ENCODE results near the gene SYK. TPM values are rescaled to one million over a fixed set of nuclear protein-coding genes. Genes with fewer than 3 reads are reported as not detected.

Gene SYK
- total RNA-seq, 3 donors from 2014 or later: 0.48 to 3.8 (median 0.63) TPM

DNA sequence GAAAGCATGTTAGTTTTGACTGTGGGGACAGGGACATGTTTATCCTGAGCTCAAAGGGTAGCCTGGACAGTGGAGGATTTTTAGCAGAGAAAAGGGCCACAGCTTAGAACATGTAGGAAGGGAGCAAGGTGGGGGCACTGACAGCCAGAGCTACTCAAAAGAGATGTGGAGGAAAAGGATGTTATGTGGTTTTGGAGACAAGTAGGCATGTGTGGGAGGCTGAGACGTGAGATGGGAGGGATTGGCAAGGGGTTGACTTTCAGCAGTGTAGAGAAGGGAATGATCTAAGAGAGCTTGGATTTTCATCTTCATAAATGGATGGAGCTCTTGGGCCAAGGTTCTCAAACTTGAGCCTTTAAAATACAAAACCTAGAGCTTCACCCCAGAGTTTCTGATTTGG, 24.0 kb downstream of the SYK start:
- peaks cover 5% of the 10 kb centered on the region for H3K4me1 Mint-ChIP-seq (ENCODE audit: low read depth)
- no peaks in the 10 kb centered on the region for H3K36me3 Mint-ChIP-seq (ENCODE audit: insufficient read depth)
- no peak for DNase-seq
- H3K4me3 Mint-ChIP-seq: no peak overlapping the region
- peaks cover 23% of the 10 kb centered on the region for H3K27me3 Mint-ChIP-seq (ENCODE audit: low read depth)
- no peak for ATAC-seq
- H3K9me3 Mint-ChIP-seq: no peaks in the 10 kb centered on the region

DNA sequence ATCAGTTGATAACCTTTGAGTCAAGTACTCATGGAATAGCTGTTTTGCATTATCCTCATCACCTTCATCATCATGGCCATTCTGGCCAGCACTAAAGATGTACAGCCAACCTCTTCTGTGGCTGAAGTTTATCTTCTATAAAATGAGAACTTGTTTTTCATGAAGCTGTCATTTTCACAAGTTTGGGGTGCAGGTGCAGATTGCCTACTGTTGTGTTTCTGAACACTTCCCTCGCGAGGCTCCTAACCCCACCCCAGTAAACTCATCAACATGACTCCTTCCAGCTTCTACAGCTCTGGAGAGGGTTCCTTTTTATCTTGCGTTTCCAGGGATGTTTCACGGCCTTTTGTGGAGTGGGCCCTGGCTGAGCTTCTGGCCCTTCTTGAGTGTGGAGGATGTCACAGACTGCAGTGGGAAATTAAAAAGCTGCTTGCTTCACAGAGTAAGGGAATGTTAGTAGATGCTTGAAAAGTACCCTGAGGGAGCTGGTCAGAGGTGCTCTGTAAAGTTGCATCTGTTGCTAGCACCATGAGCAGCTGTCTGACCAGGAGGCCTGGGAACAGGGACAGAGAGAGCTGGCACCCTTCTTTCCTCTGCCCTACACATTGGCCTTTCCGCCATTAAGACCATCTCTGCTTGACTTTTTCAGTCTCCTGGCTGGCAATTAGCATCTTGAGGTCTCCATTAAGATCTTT, 24.9 kb downstream of the SYK start:
- peaks cover 27% of the 10 kb centered on the region for H3K27me3 Mint-ChIP-seq (ENCODE audit: low read depth)
- H3K4me3 Mint-ChIP-seq: no peak overlapping the region
- peaks cover 5% of the 10 kb centered on the region for H3K4me1 Mint-ChIP-seq (ENCODE audit: low read depth)
- ATAC-seq (no peak), DNase-seq (no peak)
- no peaks in the 10 kb centered on the region for H3K36me3 Mint-ChIP-seq (ENCODE audit: insufficient read depth)
- H3K9me3 Mint-ChIP-seq: no peaks in the 10 kb centered on the region

DNA sequence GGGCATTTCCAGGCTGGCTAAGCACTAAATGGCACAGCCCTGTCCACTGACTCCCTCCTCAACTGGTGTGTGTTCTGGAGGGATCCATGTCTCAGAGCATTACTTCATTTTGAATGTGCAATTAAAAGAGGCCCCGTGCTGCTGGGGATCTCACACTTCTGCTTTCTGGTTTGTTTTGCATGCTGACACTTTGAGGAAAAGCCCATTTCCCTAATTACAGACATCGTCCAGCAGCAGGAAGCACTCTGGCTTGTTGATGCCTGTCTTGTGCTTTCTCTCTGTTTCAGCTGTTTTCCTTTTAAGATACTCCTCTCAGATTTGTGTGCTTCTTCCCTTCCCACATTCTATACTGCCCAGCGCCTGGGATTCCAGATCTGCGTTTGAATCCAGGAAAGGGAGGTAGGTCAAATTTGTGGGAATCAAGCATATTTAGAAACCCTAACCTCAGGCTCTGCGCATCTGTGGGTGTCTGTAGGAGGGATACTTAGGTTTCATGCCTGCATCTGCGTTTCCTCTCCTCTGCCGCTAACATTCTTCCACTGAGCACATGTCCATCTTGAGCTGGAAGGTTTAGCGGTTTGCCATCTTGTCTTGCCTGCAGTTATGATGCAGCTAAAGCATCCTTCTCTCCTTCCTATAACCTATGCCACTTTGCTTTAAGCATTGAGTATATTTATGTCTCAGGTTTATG, 25.7 kb downstream of the SYK start:
- no peak for DNase-seq
- Mint-ChIP-seq H3K9me3 (no peaks in the 10 kb centered on the region), H3K36me3 (ENCODE audit: insufficient read depth) (no peaks in the 10 kb centered on the region), H3K4me1 (ENCODE audit: low read depth) (peaks cover 5% of the 10 kb centered on the region), H3K27me3 (ENCODE audit: low read depth) (peaks cover 24% of the 10 kb centered on the region), H3K4me3 (no peak overlapping the region)
- ATAC-seq: no peak

DNA sequence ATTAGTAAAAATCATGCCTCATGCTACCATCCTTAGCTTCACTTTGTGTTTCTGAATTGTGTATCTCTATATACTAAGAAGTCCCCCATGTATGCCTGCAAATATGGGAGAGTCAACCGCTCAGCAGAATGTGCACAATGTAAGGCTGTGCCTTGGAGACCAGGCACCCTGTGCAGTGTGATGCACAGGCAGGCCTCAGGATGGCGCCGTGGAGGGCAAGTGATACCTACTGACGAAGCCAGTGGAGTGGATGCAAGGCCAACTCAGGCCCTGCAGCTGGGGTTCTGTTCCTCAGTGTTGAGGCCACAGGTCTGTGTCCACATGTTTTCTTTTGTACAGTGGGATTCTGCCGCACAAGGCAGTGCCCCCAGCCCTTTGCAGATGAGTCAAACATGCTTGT, 28.4 kb downstream of the SYK start:
- no peak for DNase-seq
- Mint-ChIP-seq H3K27me3 (ENCODE audit: low read depth) (peaks cover 20% of the 10 kb centered on the region), H3K4me1 (ENCODE audit: low read depth) (peaks cover 5% of the 10 kb centered on the region), H3K36me3 (ENCODE audit: insufficient read depth) (no peaks in the 10 kb centered on the region), H3K9me3 (no peaks in the 10 kb centered on the region), H3K4me3 (no peak overlapping the region)
- ATAC-seq: no peak

DNA sequence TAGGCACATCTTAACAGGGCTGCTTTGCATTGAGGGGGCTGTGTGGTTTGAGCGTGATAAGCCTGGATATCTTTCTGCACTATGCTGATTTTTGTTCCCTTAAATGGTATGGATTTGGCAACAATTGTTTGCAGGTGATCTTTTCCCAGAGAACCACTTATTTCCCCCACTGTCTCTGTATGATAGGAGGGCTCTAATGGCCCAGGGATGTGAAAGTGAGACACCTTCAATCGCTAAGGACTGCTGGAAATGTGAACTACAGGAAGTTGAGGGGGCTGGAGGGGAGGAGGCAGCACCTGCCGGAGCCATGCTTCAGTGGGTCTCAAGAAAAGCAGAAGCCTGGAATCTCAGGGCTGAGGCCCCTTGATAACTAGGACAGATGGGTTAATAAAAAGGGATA, 29.4 kb downstream of the SYK start:
- H3K9me3 Mint-ChIP-seq: no peaks in the 10 kb centered on the region
- no peak overlapping the region for H3K4me3 Mint-ChIP-seq
- DNase-seq (no peak), ATAC-seq (no peak)
- H3K4me1 Mint-ChIP-seq (ENCODE audit: low read depth): peaks cover 5% of the 10 kb centered on the region
- H3K36me3 Mint-ChIP-seq (ENCODE audit: insufficient read depth): no peaks in the 10 kb centered on the region
- peaks cover 18% of the 10 kb centered on the region for H3K27me3 Mint-ChIP-seq (ENCODE audit: low read depth)

DNA sequence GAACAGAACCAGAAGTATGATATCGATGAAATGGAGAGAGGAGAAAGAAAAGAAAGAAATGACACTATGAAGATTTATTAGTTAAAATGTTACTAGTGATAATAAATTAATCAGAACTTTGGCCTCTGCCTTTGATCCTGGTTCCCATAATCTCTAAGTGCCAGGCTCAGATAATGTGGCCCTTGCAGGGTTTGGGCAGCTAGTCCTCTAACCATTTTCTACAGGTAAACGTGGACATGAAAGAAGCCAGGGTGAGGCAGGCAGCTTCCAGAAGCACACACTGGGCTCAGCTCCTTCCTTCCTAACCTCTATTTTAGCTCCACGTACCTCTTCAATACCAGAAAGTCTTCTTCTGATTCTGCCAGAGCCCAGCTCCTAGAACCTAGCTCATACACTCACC, 30.6 kb downstream of the SYK start:
- H3K4me3 Mint-ChIP-seq: no peak overlapping the region
- no peaks in the 10 kb centered on the region for H3K9me3 Mint-ChIP-seq
- DNase-seq: no peak
- no peak for ATAC-seq
- peaks cover 3% of the 10 kb centered on the region for H3K4me1 Mint-ChIP-seq (ENCODE audit: low read depth)
- H3K27me3 Mint-ChIP-seq (ENCODE audit: low read depth): peaks cover 16% of the 10 kb centered on the region
- H3K36me3 Mint-ChIP-seq (ENCODE audit: insufficient read depth): no peaks in the 10 kb centered on the region

DNA sequence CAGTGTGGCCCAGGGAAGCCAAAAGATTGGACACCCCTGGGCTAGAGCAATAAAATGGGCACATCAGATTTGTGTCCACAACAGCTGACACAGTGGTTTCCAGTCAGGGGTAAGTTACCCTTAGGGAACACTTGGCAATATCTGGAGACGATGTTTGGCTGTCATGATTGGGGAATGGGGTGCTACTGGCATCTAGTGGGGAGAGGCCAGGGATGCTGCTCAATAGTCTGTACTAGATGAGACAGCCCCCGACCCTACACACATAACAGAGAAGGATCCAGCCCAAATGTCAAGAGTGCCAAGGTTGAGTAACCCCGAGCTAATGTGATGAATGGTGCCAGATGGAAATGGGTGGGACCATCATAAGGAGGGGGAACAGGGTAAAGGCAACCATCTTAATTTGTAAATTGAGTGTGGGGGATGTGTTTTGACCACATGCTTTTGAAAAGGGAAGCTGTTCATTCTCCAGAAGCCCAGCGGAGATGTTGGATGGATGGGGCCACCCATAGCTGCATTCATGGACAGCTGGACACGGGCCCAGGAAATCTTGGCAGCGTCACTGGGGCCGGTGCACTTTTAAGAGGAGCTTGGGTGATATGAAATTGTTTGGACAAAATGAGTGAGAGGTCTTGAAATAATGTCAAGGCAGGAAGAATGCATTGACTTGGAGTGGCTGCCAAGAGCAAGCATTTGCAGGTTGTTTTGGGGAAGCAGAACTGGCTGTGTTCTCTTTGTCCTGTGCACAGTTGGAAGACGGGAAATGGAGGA, 33.4 kb downstream of the SYK start:
- H3K9me3 Mint-ChIP-seq: no peaks in the 10 kb centered on the region
- no peak overlapping the region for H3K4me3 Mint-ChIP-seq
- no peak for DNase-seq
- peaks cover 5% of the 10 kb centered on the region for H3K4me1 Mint-ChIP-seq (ENCODE audit: low read depth)
- no peaks in the 10 kb centered on the region for H3K36me3 Mint-ChIP-seq (ENCODE audit: insufficient read depth)
- no peak for ATAC-seq
- H3K27me3 Mint-ChIP-seq (ENCODE audit: low read depth): peaks cover 11% of the 10 kb centered on the region

DNA sequence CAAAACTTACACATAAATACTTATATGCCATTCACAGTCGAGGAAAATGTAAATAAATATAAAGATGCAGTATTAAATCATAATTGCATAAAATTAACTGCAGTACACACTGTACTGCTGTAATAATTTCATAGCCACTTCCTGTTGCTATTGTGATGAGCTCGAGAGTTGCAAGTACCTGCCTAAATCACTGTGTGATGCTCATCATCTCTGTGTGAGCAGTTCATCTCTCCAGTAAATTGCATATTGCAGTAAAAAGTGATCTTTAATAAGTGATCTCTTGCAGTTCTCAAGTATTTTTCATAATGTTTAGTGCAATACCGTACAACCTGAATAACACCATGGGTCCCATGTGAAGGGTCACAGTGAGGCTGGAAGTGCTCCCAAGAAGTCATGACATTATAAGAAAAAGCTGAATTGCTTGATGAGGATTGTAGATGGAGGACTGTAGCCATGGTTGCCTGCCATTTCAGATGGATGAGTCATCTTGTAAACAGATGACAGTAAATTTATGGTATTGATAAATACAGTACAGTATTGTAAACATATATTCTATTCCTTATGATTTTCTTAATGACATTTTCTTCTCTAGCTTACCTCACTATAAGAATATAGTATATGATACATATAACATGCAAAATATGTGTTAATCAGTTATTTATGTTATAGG, 34.9 kb downstream of the SYK start:
- peaks cover 2% of the 10 kb centered on the region for H3K4me1 Mint-ChIP-seq (ENCODE audit: low read depth)
- no peak overlapping the region for H3K4me3 Mint-ChIP-seq
- H3K9me3 Mint-ChIP-seq: no peaks in the 10 kb centered on the region

DNA sequence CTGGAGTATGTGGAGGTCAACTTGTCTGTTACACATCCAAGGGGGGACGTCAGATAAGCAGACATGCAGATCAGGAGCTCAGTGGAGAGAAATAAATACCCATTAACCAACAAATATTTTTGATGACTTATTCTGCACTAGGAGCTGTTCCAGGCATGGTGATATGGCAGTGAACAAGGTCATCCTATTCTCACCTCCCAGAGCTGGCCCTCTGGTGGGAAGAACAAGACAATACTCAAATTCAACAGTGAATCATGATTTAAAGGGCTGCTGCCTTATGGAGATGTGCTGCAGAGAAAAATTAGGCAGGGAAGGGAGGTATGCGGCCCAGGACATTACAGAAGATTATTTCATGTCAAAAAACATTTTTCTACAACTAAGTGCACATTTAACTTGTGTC, 36.5 kb downstream of the SYK start:
- H3K36me3 Mint-ChIP-seq (ENCODE audit: insufficient read depth): no peaks in the 10 kb centered on the region
- ATAC-seq: no peak
- H3K27me3 Mint-ChIP-seq (ENCODE audit: low read depth): peaks cover 4% of the 10 kb centered on the region
- DNase-seq: no peak
- H3K9me3 Mint-ChIP-seq: no peaks in the 10 kb centered on the region
- no peak overlapping the region for H3K4me3 Mint-ChIP-seq
- peaks cover 2% of the 10 kb centered on the region for H3K4me1 Mint-ChIP-seq (ENCODE audit: low read depth)

More for the DNA sequence above, 34.9 kb downstream of the SYK start:
- ATAC-seq (no peak), DNase-seq (no peak)
- H3K36me3 Mint-ChIP-seq (ENCODE audit: insufficient read depth): no peaks in the 10 kb centered on the region
- peaks cover 4% of the 10 kb centered on the region for H3K27me3 Mint-ChIP-seq (ENCODE audit: low read depth)

DNA sequence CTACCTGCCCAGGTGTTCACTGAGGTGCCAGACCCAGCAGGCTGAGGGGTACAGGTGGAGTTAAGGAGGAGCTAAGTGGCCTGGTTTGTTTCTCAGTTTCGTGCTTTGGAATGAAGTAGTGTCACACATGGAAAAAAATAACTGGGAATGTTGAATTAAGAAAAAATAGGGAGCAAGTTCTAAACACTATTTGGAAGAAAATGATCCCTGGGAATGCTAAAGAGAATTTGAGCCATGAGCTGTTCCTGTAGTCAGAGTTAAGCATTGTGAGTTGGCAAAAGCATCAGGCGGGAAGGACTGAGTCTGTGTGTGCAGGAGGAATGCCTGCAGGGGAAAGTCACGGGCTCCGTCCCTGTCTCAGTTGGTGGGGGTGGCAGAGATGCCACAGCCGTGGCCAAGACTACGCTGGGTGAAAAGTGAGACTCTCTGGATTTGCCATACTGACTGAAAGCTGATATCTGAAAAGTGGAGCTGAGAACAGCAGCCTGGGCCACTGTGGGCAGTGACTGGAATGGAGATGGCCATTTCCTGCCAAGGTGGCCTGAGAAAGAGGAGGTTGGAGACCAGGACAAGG, 37.0 kb downstream of the SYK start:
- Mint-ChIP-seq H3K27me3 (ENCODE audit: low read depth) (peaks cover 4% of the 10 kb centered on the region), H3K4me1 (ENCODE audit: low read depth) (peaks cover 2% of the 10 kb centered on the region), H3K9me3 (no peaks in the 10 kb centered on the region), H3K4me3 (no peak overlapping the region), H3K36me3 (ENCODE audit: insufficient read depth) (no peaks in the 10 kb centered on the region)
- DNase-seq (no peak), ATAC-seq (no peak)

DNA sequence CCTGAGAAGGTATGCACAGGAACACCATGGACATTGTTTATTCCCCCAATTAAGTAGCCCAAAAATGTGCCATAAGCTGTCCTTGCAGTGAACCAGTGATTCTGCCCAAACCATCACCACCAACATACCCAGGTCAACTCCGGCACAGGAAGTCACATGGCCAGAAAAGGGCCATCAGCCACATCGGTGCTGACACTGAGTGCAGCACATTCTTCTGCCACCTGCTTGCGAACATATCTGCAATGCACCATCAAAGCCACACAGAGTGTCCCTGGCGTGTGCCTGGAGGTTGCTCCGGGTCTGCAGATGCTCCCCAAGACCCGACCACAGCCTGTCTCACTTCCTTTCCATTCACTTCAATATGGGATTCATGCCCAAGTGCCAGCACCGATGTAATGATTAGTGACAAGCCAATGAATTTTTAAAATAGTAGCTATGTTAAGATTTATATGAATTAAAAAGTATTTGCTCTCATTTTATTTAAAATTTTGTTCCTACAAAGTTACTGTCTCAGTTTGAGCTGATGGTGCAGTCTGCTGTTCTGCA, 37.6 kb downstream of the SYK start:
- no peak for ATAC-seq
- H3K27me3 Mint-ChIP-seq (ENCODE audit: low read depth): peaks cover 4% of the 10 kb centered on the region
- H3K36me3 Mint-ChIP-seq (ENCODE audit: insufficient read depth): no peaks in the 10 kb centered on the region

DNA sequence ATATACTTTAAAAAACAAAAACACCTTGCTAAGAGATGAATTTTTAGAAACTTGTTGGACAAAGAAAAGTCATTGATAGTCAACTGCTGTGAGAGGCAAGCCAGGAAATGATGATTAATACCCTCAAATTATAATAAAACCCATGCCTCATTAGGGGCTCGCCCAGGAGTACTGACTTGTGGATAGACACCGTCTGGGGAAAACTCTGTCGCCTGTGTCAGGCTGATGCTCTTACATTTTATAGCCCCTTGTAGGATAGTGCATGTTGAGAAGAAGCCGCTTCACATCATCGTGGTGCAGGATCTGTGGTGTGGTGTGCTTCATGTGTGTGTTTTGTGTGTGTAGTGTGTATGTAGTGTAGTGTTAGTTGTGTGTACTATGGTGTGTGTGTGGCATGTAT, 39.1 kb downstream of the SYK start:
- Mint-ChIP-seq H3K27me3 (ENCODE audit: low read depth) (peaks cover 4% of the 10 kb centered on the region), H3K4me3 (no peak overlapping the region), H3K36me3 (ENCODE audit: insufficient read depth) (no peaks in the 10 kb centered on the region), H3K9me3 (no peaks in the 10 kb centered on the region), H3K4me1 (ENCODE audit: low read depth) (peaks cover 2% of the 10 kb centered on the region)
- ATAC-seq (no peak), DNase-seq (no peak)

More for the DNA sequence above, 37.6 kb downstream of the SYK start:
- no peak overlapping the region for H3K4me3 Mint-ChIP-seq
- no peak for DNase-seq
- H3K9me3 Mint-ChIP-seq: no peaks in the 10 kb centered on the region
- peaks cover 2% of the 10 kb centered on the region for H3K4me1 Mint-ChIP-seq (ENCODE audit: low read depth)

DNA sequence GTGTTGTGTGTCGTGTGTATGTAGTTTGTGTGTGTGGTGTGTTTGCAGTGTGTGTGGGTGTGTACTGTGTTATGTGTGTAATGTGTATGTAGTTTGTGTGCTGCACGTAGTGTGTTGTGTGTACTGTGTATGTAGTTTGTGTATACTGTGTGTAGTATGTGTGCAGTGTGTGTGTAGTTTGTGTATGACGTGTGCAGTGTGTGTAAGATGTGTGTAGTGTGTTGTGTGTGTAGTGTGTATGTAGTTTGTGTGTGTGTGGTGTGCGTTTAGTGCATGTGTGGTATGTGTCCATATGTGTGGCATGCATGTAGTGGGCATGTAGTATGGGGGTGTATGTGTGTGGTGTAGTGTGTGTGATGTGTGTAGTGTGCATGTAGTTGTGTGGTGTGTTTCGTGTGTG, 39.6 kb downstream of the SYK start:
- Mint-ChIP-seq H3K27me3 (ENCODE audit: low read depth) (peaks cover 4% of the 10 kb centered on the region), H3K4me1 (ENCODE audit: low read depth) (peaks cover 2% of the 10 kb centered on the region), H3K9me3 (no peaks in the 10 kb centered on the region), H3K4me3 (no peak overlapping the region), H3K36me3 (ENCODE audit: insufficient read depth) (no peaks in the 10 kb centered on the region)
- no peak for DNase-seq
- no peak for ATAC-seq

DNA sequence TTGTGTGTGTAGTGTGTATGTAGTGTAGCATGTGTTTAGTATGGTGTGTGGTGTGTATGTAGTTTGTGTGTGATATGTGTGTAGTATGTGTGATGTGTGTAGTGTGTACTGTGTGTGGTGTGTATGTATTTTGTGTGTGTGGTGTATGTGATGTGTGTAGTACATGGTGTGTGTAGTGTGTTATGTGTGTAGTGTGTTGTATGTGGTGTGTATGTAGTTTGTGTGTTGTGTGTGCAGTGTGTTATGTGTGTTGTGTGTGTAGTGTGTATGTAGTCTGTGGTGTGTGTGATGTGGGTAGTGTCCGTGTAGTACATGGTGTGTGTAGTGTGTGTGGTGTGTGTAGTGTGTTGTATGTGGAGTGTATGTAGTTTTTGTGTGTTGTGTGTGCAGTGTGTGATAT, 40.0 kb downstream of the SYK start:
- H3K4me3 Mint-ChIP-seq: no peak overlapping the region
- ATAC-seq (no peak), DNase-seq (no peak)
- H3K36me3 Mint-ChIP-seq (ENCODE audit: insufficient read depth): no peaks in the 10 kb centered on the region
- H3K27me3 Mint-ChIP-seq (ENCODE audit: low read depth): peaks cover 4% of the 10 kb centered on the region
- peaks cover 2% of the 10 kb centered on the region for H3K4me1 Mint-ChIP-seq (ENCODE audit: low read depth)
- no peaks in the 10 kb centered on the region for H3K9me3 Mint-ChIP-seq
